LHCN-M2 (cell line): ENCODE measurements around the gene COL5A1. TPM values are rescaled to one million over a fixed set of nuclear protein-coding genes. Genes with fewer than 3 reads are reported as not detected.

ENCODE experiments used
- DNase-seq: peaks from one replicate; pipeline ENCODE4 v3.0.0-alpha.2; 2012; ENCODE audit warnings: low read depth
- total RNA-seq: library from RNA; depleted of rRNA; stranded (reverse); fragments of >200 nt; gene quantifications from 2 replicates; pipeline ENCODE4 v1.2.3, GENCODE V29; 2014

The COL5A1 gene
- total RNA-seq, 1 experiment from 2014 or later, result 36.4 TPM

GRCh38 chr9:134606951-134607731 lies 34.5 kb upstream of the COL5A1 start:
- DNase-seq, result peak; percentile 26

DNA sequence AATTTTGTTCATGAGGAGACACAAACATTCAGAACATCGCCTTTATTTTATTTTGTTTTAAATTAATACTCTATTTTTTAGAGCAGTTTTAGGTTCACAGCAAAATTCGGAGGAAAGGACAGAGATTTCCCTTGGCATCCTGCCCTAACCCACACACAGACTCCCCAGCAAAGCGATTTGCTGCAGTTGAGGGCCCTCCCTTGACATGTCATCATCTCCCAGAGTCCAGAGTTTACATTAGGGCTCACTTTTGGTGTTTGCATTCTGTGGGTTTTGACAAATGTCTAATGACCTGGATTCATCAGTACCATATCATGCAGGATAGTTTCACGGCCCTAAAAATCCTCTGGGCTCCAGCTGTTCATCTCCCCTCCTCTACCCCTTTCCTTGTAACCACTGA lies 33.6 kb upstream of the COL5A1 start:
- DNase-seq, result peak; percentile 34

GRCh38 chr9:134611046-134611445 lies 30.6 kb upstream of the COL5A1 start:
- no peak for DNase-seq

DNA sequence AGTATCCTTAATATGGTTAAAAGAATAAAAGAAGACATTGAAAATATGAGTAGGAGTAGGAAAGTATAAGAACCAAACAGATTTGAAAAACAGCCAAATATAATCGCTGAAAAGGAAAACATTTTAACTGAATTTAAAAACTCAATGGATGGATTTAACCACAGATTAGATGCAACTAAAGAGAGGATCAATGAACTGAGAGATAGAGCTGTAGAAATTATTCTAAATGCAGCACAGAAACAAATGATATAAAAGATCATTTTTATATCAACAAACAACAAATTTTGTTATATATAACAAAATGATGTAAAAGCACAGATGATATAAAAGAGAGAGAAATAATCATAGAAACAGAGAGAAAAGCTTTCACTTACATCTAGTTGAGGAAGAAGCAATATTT lies 29.3 kb upstream of the COL5A1 start:
- no peak for DNase-seq

DNA sequence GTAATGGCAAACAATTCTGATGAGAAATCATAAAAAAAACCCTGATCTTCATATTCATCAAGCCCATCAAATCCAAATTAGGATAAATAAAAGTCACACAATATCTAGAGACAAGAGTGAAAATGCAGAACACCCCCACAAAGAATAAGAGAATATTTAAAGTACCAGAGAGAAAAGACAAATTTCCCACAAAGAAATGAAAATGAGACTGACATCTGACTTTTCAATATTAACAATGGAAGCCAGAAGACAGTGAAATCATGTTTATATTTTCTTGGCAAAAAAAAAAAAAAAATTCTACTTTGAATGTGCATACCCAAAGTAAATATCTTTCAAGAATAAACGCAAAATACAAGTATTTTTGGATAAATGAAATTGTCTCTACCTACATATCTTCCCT lies 28.9 kb upstream of the COL5A1 start:
- no peak for DNase-seq

- no peak for DNase-seq
Observed at GRCh38 chr9:134614256-134614655, 27.3 kb upstream of the COL5A1 start.

DNA sequence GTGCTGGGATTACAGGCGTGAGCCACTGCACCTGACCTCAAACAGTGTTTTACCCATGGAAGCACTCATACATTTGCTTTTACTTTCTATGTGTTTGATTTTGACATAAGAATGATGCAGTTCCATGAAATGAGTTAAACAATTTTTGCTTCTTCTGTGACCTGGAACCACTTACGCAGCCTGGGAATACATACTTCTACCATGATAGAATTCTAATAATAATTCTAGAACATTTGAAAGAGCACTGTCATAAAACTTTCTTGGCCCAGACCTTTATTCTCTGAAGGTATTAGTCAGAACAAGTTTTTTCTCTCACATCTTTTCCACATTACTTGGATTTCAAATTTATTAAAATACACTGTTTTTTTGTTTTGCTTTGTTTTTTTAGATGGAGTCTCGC lies 25.3 kb upstream of the COL5A1 start:
- DNase-seq, result no peak

- no peak for DNase-seq
Observed at GRCh38 chr9:134617246-134617645, 24.4 kb upstream of the COL5A1 start.

DNA sequence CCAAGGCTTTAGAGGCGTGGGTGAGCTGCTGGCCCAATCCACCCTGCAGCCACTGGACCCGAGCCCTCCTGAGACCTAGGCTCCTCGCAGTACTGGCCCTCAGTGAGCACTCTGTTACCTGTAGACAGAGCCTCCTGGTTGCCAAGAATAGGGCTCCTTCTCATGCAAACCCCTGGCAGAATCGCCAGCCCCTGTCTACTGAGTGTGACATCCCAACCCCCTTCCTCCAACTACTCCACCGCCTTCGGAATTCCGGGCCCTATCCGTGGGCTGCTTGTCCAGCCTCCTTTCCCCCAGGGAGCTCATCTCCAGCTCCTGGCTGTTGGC lies 23.8 kb upstream of the COL5A1 start:
- DNase-seq, result no peak

DNA sequence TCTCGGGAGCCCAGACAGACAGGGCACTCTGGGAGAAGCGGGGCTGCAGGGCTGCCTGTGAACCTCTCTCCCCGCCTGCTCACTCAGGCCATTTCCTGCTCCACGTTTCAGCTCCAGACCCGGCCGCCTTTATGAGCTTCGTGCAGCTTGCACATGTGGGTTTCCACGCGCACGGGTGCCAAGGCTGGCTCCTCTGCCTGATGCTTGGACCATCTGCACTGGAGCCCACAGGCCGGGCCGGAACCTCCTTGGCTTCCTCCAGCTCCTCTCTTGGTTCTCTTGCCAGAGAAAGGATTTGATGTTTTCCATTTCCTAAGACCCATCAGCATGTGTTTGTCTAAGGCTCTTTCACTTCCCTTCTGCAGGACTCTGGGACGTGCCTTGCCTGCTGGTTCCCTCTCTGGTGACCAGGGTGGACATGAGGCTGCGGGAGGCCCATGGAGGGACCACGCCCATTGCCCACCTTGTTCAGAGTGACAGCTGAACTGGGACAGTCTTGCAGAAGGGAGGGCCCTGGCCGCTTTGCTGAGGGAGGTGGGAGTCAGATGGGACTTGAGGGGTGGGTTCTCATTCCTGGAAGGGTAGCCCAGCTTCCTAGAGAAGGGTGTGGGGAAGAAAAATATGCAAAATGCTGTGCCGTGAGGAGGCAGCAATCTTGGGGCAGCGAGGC lies 23.3 kb upstream of the COL5A1 start:
- DNase-seq, result no peak

GRCh38 chr9:134618833-134619447 lies 22.7 kb upstream of the COL5A1 start:
- DNase-seq, result no peak

GRCh38 chr9:134619448-134619982 lies 22.1 kb upstream of the COL5A1 start:
- no peak for DNase-seq

- no peak for DNase-seq
Observed at GRCh38 chr9:134619983-134620661, 21.5 kb upstream of the COL5A1 start.

- DNase-seq, result no peak
Observed at GRCh38 chr9:134620751-134621557, 20.6 kb upstream of the COL5A1 start.

GRCh38 chr9:134621558-134622110 lies 20.0 kb upstream of the COL5A1 start:
- no peak for DNase-seq

GRCh38 chr9:134622896-134623257 lies 18.7 kb upstream of the COL5A1 start:
- DNase-seq, result no peak

DNA sequence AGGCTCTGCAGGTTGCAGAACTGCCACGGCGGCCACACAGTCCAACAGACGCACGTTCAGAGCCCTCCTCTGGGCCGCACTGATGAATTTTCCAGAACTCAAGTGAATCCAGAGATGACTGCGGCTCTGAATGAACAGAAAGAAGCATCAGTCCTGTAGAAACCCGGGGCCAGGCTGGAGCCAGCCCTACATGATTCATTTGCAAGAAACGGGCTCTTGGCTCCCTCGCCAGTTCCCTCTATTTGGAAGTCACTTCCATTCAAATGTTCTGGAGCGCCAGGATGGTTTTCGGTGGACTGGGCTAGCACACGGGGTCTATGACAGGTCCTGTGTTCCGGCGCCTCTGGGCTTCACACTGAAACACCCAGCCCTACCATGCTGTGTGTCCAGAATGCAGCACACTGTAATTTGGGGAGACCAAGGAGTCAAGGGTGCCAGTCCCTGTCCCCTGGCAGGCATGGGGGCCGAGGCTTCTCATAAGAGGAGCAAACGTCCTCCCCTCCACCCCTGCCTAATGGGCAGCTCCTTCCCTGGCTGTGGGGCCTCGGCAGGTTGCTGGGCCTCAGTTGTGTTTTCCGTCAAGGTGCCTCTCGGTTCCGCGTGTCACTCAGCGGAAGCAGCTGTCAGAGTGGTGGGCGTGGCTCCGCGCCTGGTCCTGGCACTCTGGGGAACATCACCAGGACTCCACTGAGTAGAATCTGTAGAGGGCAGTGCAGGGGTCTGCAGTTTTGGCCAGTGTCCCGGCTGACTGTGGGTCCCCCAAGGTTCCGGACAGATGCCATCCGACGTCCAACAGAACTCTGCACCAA lies 18.1 kb upstream of the COL5A1 start:
- DNase-seq, result no peak

DNA sequence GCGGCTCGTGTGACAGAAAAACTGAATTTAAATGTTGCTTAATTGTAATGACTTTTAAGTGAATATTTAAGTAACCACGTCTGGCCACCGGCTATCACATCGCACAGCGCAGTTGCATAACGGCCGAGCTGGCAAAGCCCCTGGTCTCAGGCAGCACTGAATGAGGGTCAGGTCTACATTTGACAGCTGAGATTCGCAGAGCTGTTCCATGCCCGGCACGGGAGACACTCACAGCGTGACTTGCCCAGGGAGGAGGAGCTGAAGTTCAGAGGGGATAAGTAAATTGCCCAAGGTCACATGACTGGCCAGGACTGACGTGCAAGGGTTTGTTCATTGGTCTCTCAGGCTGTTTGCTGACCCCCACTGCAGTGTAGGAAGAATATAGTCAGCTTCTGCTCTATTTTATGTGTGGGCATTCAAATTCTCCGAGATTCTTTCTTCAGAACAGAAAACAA lies 17.4 kb upstream of the COL5A1 start:
- DNase-seq, result no peak

GRCh38 chr9:134624621-134625181 lies 16.9 kb upstream of the COL5A1 start:
- peak; percentile 72 for DNase-seq
